Umbilical cord (tissue), 2 donors: ENCODE results near the gene B3GNT7. TPM values are rescaled to one million over a fixed set of nuclear protein-coding genes. Genes with fewer than 3 reads are reported as not detected.
"Not testable (repeated sequence)": the region's sequence is repeated elsewhere in the genome, so short reads cannot be mapped to it uniquely, and the experiment has no call there.

ENCODE experiments used
- DNase-seq: peaks from one replicate; pipeline ENCODE4 v3.0.0-alpha.2; 2015; ENCODE audit warnings: low spot score
- total RNA-seq: library from RNA; depleted of rRNA; stranded (reverse); fragments of >200 nt; gene quantifications from one replicate; pipeline ENCODE4 v1.2.3, GENCODE V29; 2014; ENCODE audit warnings: low replicate concordance; ENCODE audit not compliant: insufficient read depth

B3GNT7 gene, protein sequence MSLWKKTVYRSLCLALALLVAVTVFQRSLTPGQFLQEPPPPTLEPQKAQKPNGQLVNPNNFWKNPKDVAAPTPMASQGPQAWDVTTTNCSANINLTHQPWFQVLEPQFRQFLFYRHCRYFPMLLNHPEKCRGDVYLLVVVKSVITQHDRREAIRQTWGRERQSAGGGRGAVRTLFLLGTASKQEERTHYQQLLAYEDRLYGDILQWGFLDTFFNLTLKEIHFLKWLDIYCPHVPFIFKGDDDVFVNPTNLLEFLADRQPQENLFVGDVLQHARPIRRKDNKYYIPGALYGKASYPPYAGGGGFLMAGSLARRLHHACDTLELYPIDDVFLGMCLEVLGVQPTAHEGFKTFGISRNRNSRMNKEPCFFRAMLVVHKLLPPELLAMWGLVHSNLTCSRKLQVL
- 3.9 TPM for total RNA-seq

- no peak for DNase-seq
Observed at GRCh38 chr2:231395188-231396057, at the start of gene B3GNT7. Gene B3GNT7 (plus strand): TSS chr2:231395710. CDS start chr2:231395804, 94 bp downstream.

- no peak for DNase-seq
Observed at GRCh38 chr2:231347081-231347480, 48.4 kb upstream of the B3GNT7 start.

DNA sequence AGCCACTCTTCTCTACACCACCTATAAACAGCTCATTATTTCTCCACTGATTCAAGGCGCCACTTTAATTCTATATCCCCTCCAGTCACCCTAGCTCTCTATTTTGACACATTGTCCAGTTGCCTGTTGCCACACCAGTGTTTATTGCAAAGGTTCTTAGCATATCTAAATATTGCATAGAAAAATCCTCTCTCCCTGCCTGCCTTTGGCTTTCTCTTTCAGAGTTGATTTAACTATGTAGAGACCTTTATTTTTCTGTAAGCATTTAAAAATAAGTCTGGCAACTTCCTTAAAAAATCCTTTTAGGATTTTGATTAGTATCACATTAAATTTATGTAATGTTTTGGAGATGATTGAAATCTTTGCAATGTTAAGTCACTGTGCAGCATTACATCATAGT, 47.9 kb upstream of the B3GNT7 start:
- DNase-seq = no peak

- no peak for DNase-seq
Observed at GRCh38 chr2:231348173-231348572, 47.3 kb upstream of the B3GNT7 start.

DNA sequence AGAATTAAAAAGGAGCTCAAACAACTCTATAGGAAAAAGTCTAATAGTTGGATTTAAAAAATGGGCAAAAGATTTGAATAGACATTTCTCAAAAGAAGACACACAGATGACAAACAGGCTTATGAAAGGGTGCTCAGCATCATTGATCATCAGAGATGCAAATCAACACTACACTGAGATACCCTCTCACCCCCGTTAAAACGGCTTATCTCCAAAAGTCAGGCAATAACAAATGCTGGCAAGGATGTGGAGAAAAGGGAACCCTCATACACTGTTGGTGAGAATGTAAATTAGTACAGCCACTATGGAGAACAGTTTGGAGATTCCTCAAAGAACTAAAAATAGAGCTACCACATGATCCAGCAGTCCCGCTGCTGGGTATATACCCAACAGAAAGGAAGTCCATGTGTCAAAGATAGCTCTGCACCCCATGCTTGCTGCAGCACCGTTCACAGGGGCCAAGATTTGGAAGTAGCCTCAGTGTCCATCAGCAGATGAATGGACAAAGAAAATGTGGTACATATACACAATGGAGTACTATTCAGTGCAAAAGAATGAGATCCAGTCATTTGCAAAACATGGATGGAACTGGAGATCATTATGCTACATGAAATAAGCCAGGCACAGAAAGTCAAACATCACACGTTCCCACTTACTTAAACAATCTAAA, 46.7 kb upstream of the B3GNT7 start:
- peak; percentile 10 for DNase-seq

- not testable (repeated sequence) for DNase-seq
Observed at GRCh38 chr2:231349374-231349735, 46.2 kb upstream of the B3GNT7 start.

- DNase-seq = no peak
Observed at GRCh38 chr2:231351648-231352047, 43.9 kb upstream of the B3GNT7 start.

- no peak for DNase-seq
Observed at GRCh38 chr2:231353469-231353868, 42.0 kb upstream of the B3GNT7 start.

DNA sequence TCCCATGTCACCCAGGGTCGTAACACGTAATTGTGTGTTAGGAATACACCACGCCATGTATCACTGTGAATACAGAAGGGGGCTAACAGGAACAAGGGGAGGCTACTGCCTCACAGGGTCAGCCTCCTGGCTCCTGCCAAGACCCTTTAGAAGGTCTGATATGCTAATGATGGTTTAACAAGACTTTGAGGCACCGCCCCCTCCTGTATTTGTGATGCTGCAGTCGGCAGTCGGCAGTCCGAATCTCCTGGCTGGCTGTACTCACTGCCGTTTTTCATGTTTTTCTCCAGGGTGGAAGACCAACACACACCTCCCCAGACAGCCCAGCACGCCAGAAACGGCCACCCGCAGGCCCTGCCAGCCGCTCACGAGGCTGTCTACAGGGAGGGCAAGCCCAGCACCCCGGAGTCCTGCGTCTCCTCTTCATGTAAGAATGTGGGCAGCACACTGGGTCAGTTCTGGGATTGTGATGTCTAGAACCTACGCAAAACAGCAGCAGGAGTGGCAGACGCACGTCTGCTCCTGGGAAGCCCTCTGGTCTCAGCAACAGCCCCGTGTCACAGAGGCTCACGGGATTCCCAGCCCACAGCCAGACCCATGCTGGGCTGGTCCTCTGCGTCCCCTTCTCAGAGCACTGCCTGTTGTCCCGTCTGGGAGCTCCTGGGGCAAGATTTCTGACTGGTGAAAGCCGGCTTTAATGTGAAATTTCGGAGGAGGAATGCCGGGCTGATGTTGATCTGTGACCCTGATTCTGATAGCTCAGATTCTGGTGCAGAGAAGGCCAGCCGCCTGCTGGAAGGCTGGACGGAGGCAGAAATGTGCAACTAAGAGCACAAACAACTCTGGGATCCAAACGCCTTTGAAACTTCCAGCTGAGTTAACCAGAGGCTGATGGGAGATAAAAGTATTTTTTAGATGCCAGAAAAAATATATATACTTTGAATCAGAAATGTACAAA, 39.7 kb upstream of the B3GNT7 start:
- DNase-seq = peak; percentile 47

- peak; percentile 14 for DNase-seq
Observed at GRCh38 chr2:231356466-231356844, 39.1 kb upstream of the B3GNT7 start.

DNA sequence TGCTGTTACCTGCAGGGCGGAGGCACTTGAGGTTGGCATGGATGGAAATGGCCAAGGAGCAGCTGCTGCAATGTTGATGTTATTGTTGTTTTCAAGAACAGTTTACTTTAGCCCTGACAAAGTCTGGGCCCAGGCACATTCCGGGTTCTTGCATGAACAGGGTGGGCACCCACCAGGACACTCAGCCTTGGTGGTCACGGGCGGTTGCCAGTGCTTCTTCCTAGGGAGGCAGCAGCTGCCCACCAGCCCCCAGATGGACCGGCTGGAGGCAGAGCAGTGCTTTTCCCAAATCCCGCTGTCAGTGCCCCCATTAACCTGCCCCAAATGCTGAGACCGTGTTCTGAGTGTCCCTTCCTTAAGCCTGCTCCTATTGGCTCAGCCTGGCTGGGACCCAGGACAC, 38.5 kb upstream of the B3GNT7 start:
- no peak for DNase-seq

GRCh38 chr2:231357931-231358330, 37.6 kb upstream of the B3GNT7 start:
- no peak for DNase-seq

DNA sequence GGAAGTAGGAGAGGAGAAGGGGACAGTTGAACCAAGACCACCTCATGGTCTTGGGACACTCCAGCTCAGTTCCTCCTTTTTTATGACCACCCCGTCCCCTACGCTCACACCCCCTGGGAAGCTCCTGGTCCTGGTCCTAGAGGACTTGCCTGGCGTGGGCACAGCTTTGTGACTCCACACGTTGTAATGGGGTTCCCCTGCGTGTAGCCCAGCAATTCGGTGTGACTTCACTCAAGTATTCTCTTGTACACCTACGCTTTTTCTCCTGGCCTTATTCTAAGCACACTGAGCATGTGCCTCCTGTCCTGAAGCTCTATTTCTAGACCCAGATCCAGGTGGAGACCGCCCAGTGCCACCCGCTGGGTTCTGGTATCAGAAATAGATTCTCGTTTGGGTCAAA, 36.1 kb upstream of the B3GNT7 start:
- DNase-seq = no peak

GRCh38 chr2:231359948-231360347, 35.6 kb upstream of the B3GNT7 start:
- no peak for DNase-seq

DNA sequence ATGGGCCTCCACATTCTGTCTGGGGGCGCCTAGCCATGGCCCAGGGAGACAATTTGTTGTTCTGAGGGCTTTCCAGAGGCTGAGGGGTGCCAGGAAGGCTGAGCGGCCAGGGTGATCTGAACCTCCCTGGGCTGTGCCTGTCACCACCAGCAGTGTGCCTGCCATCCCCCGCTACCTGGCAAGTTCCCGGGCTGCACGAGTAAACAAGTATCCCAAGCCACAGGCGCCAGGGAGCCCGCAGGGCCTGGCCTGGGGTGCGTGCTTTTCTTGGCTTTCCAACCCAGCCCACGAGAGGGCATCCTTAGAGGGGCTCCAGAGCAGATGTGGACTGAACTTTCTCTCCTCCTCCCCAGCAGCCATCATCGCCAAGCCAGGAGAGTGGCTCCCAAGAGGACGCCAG, 35.1 kb upstream of the B3GNT7 start:
- DNase-seq = no peak

- peak; percentile 12 for DNase-seq
Observed at GRCh38 chr2:231360881-231361371, 34.6 kb upstream of the B3GNT7 start.

- peak; percentile 10 for DNase-seq
Observed at GRCh38 chr2:231361701-231362554, 33.6 kb upstream of the B3GNT7 start.

- no peak for DNase-seq
Observed at GRCh38 chr2:231362555-231363184, 32.8 kb upstream of the B3GNT7 start.

DNA sequence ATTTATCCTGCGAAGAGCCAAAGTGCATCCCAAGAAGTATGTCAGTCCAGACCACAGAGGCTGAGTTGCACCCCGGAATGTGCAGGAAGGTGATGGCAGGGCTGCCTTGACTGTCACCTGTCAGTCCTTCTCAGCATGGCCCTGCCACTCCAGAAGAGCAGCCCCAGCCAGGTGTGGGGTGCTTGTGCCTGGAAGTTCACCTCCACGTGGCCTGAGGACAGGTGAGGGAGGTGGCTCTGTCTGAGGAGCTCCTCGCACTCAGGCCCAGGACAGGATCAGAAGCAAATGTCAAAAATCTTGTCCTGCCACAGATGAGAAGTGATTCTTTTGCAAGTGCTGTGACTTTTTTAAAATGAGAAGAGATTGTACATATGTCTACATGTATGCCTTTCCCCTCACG, 31.4 kb upstream of the B3GNT7 start:
- no peak for DNase-seq
